IMR-90 (cell line): Measurements from ENCODE around the gene CD300LG. TPM values are rescaled to one million over a fixed set of nuclear protein-coding genes. Genes with fewer than 3 reads are reported as not detected.

Experiments used
- ATAC-seq: fragments of 200-7000 bp; cut with Tn5 transposase; 2 replicates; pipeline ENCODE4 v1.9.1; 2020; ENCODE audit warnings: low read depth, mild to moderate bottlenecking, moderate library complexity
- BruUV-seq: library from RNA; stranded (reverse); fragments of 400-500 nt; replicated peaks from 2 replicates; lab custom pipeline; 2021; lab: Mats Ljungman, UMichigan
- CTCF ChIA-PET: fragments of 300-600 bp; formaldehyde crosslinking; extraction: SDS; loops from one replicate; lab custom pipeline; 2021; ENCODE audit warnings: antibody characterized with exemption; lab: Yijun Ruan, JAX
- POLR2A ChIA-PET: fragments of 300-600 bp; sonication (Branson Sonifier 250); formaldehyde crosslinking; loops from one replicate; lab custom pipeline; 2022; ENCODE audit warnings: antibody characterized with exemption; ENCODE audit not compliant: unreplicated experiment; lab: Charles Lee
- DNase-seq: peaks from one replicate; pipeline ENCODE4 v3.0.0; 2013
- H2AFZ ChIP-seq: replicated peaks from 2 replicates; pipeline ENCODE3; 2013; ENCODE audit warnings: low read length, mild to moderate bottlenecking; ENCODE audit not compliant: poor library complexity
- H2AK5ac ChIP-seq: 2 replicates; pipeline ENCODE4 v1.6.1; 2013; ENCODE audit warnings: low read depth, low read length, inconsistent platforms
- H2AK9ac ChIP-seq: replicated peaks from 2 replicates; pipeline ENCODE3; 2013; ENCODE audit warnings: mild to moderate bottlenecking, low read depth, low read length, moderate library complexity; ENCODE audit not compliant: poor library complexity
- H2BK120ac ChIP-seq: 2 replicates; pipeline ENCODE4 v1.6.1; 2013; ENCODE audit warnings: low read depth, low read length, inconsistent platforms
- H2BK15ac ChIP-seq: 3 replicates; pipeline ENCODE4 v1.6.1; 2013; ENCODE audit warnings: low read depth, low read length, inconsistent platforms
- H2BK20ac ChIP-seq: 2 replicates; pipeline ENCODE4 v1.6.1; 2013; ENCODE audit warnings: low read depth, mild to moderate bottlenecking, inconsistent platforms, low read length, moderate library complexity
- H2BK5ac ChIP-seq: 2 replicates; pipeline ENCODE4 v1.6.1; 2013; ENCODE audit warnings: mild to moderate bottlenecking, low read depth, low read length, inconsistent platforms; ENCODE audit not compliant: poor library complexity, severe bottlenecking
- H3K14ac ChIP-seq: replicated peaks from 2 replicates; pipeline ENCODE4 v1.6.1; 2013; ENCODE audit warnings: low read depth, low read length, inconsistent platforms
- H3K18ac ChIP-seq: 2 replicates; pipeline ENCODE4 v1.6.1; 2013; ENCODE audit warnings: low read depth, low read length, control low read depth
- H3K23ac ChIP-seq: 2 replicates; pipeline ENCODE4 v1.6.1; 2013; ENCODE audit warnings: low read depth, low read length, inconsistent platforms
- H3K27ac ChIP-seq: 2 replicates; pipeline ENCODE4 v1.5.1; 2013; ENCODE audit warnings: mild to moderate bottlenecking, control low read depth, low read length; ENCODE audit not compliant: insufficient read depth
- H3K27me3 ChIP-seq: 2 replicates; pipeline ENCODE4 v1.6.1; 2013; ENCODE audit warnings: low read length; ENCODE audit not compliant: control insufficient read depth, insufficient read depth
- H3K36me3 ChIP-seq: 2 replicates; pipeline ENCODE4 v1.6.1; 2013; ENCODE audit warnings: low read length, mixed read lengths; ENCODE audit not compliant: control insufficient read depth, insufficient read depth
- H3K4ac ChIP-seq: 2 replicates; pipeline ENCODE4 v1.6.1; 2013; ENCODE audit warnings: low read depth, low read length, inconsistent platforms
- H3K4me1 ChIP-seq: 2 replicates; pipeline ENCODE4 v1.6.1; 2013; ENCODE audit warnings: low read length, mixed read lengths; ENCODE audit not compliant: control insufficient read depth, insufficient read depth
- H3K4me2 ChIP-seq: 2 replicates; pipeline ENCODE4 v1.6.1; 2013; ENCODE audit warnings: low read depth, mild to moderate bottlenecking, control low read depth, low read length, moderate library complexity
- H3K4me3 ChIP-seq: 2 replicates; pipeline ENCODE4 v1.5.1; 2013; ENCODE audit warnings: low read depth, mild to moderate bottlenecking, control low read depth, low read length, moderate library complexity; ENCODE audit not compliant: insufficient read depth
- H3K56ac ChIP-seq: 2 replicates; pipeline ENCODE4 v1.6.1; 2013; ENCODE audit warnings: low read length, inconsistent platforms; ENCODE audit not compliant: insufficient read depth; ENCODE audit errors: extremely low read depth
- H3K79me1 ChIP-seq, 2 experiments: 2 replicates each; pipeline ENCODE4 v1.6.1; 2013; ENCODE audit warnings: low read length in 2 of 2, inconsistent platforms in 1 of 2, low read depth in 1 of 2
- H3K9ac ChIP-seq: 2 replicates; pipeline ENCODE4 v1.6.1; 2013; ENCODE audit warnings: low read depth, low read length, control low read depth
- H3K9me1 ChIP-seq: 2 replicates; pipeline ENCODE4 v1.6.1; 2013; ENCODE audit warnings: low read length, inconsistent platforms; ENCODE audit not compliant: insufficient read depth
- H3K9me3 ChIP-seq: 2 replicates; pipeline ENCODE4 v1.6.1; 2013; ENCODE audit warnings: low read length; ENCODE audit not compliant: control insufficient read depth, insufficient read depth
- H4K20me1 ChIP-seq: 2 replicates; pipeline ENCODE4 v1.6.1; 2013; ENCODE audit warnings: low read length, inconsistent platforms; ENCODE audit not compliant: insufficient read depth
- H4K5ac ChIP-seq: 2 replicates; pipeline ENCODE4 v1.6.1; 2013; ENCODE audit warnings: mild to moderate bottlenecking, low read depth, low read length, control low read depth
- H4K8ac ChIP-seq, 2 experiments: 2 replicates each; pipeline ENCODE4 v1.6.1; 2013; ENCODE audit warnings: low read depth in 2 of 2, low read length in 2 of 2, control low read depth in 1 of 2, inconsistent platforms in 1 of 2
- H4K91ac ChIP-seq: 2 replicates; pipeline ENCODE4 v1.6.1; 2013; ENCODE audit warnings: low read depth, low read length, inconsistent platforms; ENCODE audit not compliant: insufficient read depth
- CEBPB ChIP-seq: IDR thresholded peaks from 2 replicates; pipeline ENCODE4 v1.6.1; 2012; ENCODE audit warnings: low read depth, low read length, improper control_type of control experiment
- CHD1 ChIP-seq: IDR thresholded peaks from 2 replicates; pipeline ENCODE4 v1.6.1; 2012; ENCODE audit warnings: low read depth, low read length, improper control_type of control experiment
- CTCF ChIP-seq: conservative IDR thresholded peaks from 2 replicates; pipeline ENCODE4 v1.5.1; 2012; ENCODE audit warnings: mild to moderate bottlenecking, low read depth, low read length, improper control_type of control experiment
- ELK1 ChIP-seq: fragments of 150-350 bp; IDR thresholded peaks from 2 replicates; pipeline ENCODE4 v1.6.1; 2016; ENCODE audit warnings: low read depth, mild to moderate bottlenecking, low read length, moderate library complexity, borderline replicate concordance
- MAFK ChIP-seq: IDR thresholded peaks from 2 replicates; pipeline ENCODE4 v1.6.1; 2012; ENCODE audit warnings: low read depth, low read length, improper control_type of control experiment
- NFE2L2 ChIP-seq: fragments of 150-350 bp; IDR thresholded peaks from 2 replicates; pipeline ENCODE4 v1.6.1; 2016; ENCODE audit warnings: low read depth, mild to moderate bottlenecking, low read length
- RAD21 ChIP-seq: IDR thresholded peaks from 2 replicates; pipeline ENCODE4 v1.6.1; 2012; ENCODE audit warnings: low read length, improper control_type of control experiment
- RCOR1 ChIP-seq: IDR thresholded peaks from 2 replicates; pipeline ENCODE4 v1.6.1; 2012; ENCODE audit warnings: mild to moderate bottlenecking, low read length, improper control_type of control experiment; ENCODE audit not compliant: insufficient replicate concordance
- RFX5 ChIP-seq: IDR thresholded peaks from 2 replicates; pipeline ENCODE4 v1.8.0; 2012; ENCODE audit warnings: low read depth, mild to moderate bottlenecking, low read length, moderate library complexity
- SMC3 ChIP-seq: fragments of 150-350 bp; IDR thresholded peaks from 2 replicates; pipeline ENCODE4 v1.6.1; 2016; ENCODE audit warnings: low read depth, mild to moderate bottlenecking, antibody characterized with exemption, low read length, moderate library complexity
- WGBS, 2 experiments: methylation state at CpG; one replicate each; pipeline versions ENCODE4 v1.1.5 to v1.1.7; 2013; ENCODE audit warnings: missing lambda C conversion rate in 2 of 2; ENCODE audit not compliant: insufficient read length in 1 of 2; ENCODE audit errors: extremely low coverage in 2 of 2; 5-methylcytosine and 5-hydroxymethylcytosine counted together
- dilution Hi-C: fragments of 300-500 bp; cut with HindIII; formaldehyde crosslinking; loops from one replicate; pipeline ENCODE4 v1.14.3; 2018; ENCODE audit warnings: low sequenced_read_pairs; ENCODE audit not compliant: unreplicated experiment
- in situ Hi-C: fragments of 300-500 bp; cut with MboI; formaldehyde crosslinking; loops from 3 replicates; pipeline ENCODE4 v1.14.3; 2019; ENCODE audit warnings: low sequenced_read_pairs, inconsistent platforms, mixed read lengths
- intact Hi-C: fragments of 100-400 bp; cut with micrococcal nuclease; formaldehyde crosslinking; loops from 2 replicates; pipeline ENCODE4 v1.10.0; 2022
- polyA plus RNA-seq, 3 experiments: library from polyadenylated mRNA; depleted of rRNA; stranded (reverse); fragments of >200 nt; gene quantifications; 2 replicates each; pipeline ENCODE4 v1.2.3, GENCODE V29; 2012; ENCODE audit warnings: low replicate concordance in 1 of 3
- total RNA-seq: library from RNA; depleted of rRNA; stranded (reverse); fragments of >200 nt; gene quantifications from 2 replicates; pipeline ENCODE4 v1.2.3, GENCODE V29; 2012

The CD300LG gene
- total and polyA plus RNA-seq, 2 of the 4 experiments (the other 2 are of a cell fraction), result not detected

GRCh38 chr17:43823350-43824084 is 23.5 kb upstream of the CD300LG start:
- TF ChIP-seq MAFK (no peak), CEBPB (no peak), ELK1 (no peak), CHD1 (no peak), CTCF (no peak), RCOR1 (no peak), NFE2L2 (no peak), RFX5 (no peak), RAD21 (no peak), SMC3 (no peak)
- Histone ChIP-seq H3K4me3 (no peak overlapping the region), H2AFZ (no peak overlapping the region), H3K56ac (no peak overlapping the region), H2BK20ac (no peak overlapping the region), H4K8ac (no peak overlapping the region), H3K9me3 (no peaks in the 10 kb centered on the region), H2BK15ac (no peak overlapping the region), H2BK120ac (no peak overlapping the region), H3K18ac (0 out of 2 replicates have a peak overlapping the region, but pooled peaks have one; percentile 8), H3K27me3 (no peaks in the 10 kb centered on the region), H4K5ac (no peak overlapping the region), H3K27ac (no peak overlapping the region), H2BK5ac (no peak overlapping the region), H3K23ac (0 out of 2 replicates have a peak overlapping the region, but pooled peaks have one; percentile 27), H4K20me1 (no peaks in the 10 kb centered on the region), H3K14ac (no peak overlapping the region), H4K91ac (no peak overlapping the region), H2AK5ac (no peak overlapping the region), H3K9me1 (peaks cover 4% of the 10 kb centered on the region; the same call in 1 of the 2 replicates), H3K9ac (no peak overlapping the region), H3K4ac (no peak overlapping the region), H3K36me3 (peaks cover 20% of the 10 kb centered on the region), H3K4me2 (no peak overlapping the region), H3K4me1 (peaks cover 6% of the 10 kb centered on the region), H3K79me1 (peaks cover 0 to 28% of the 10 kb centered on the region in 2 experiments; a peak in 3 of 4 replicates), H2AK9ac (peak overlapping the region; percentile 21)
- POLR2A ChIA-PET, result no interaction called here
- 71% methylated on average over 1 of the region's 10 CpGs; no CpG with 5 or more reads in 1 of the 2 experiments for WGBS, 2 experiments
- in situ Hi-C loops (no loop called here), intact Hi-C loops (loop anchor here (1.0 kb wide), 1 partner anchor 25 kb away; no protein-coding TSS in a partner anchor), dilution Hi-C loops (no loop called here)
- CTCF ChIA-PET, result interaction anchor here (1.6 kb wide), 1 partner anchor 23 kb away, joined by 3 read pairs; the partner anchor contains the start of gene CD300LG
- no TSS peak for BruUV-seq
- no peak for DNase-seq
- ATAC-seq, result peak; percentile 32
